ENCODE measurements around the gene KANK3. TPM values are rescaled to one million over a fixed set of nuclear protein-coding genes. Genes with fewer than 3 reads are reported as not detected.
A peak's percentile ranks its signal among the peaks of the same experiment; 100 is the strongest.
"Not testable (repeated sequence)": the region's sequence is repeated elsewhere in the genome, so short reads cannot be mapped to it uniquely, and the experiment has no call there.

Gene KANK3
- polyA plus RNA-seq, 3 donors: 0.15 TPM; not detected in 2

- Mint-ChIP-seq H3K9me3 (no peaks in the 10 kb centered on the region), H3K4me3 (peak overlapping the region; percentile 98 to 99), H3K36me3 (peaks cover 31 to 48% of the 10 kb centered on the region in 2 donors), H3K27me3 (ENCODE audit: low read depth in 3 of 3) (peaks cover 0 to 2% (median 0%) of the 10 kb centered on the region in 3 donors), H3K4me1 (peaks cover 28% of the 10 kb centered on the region), H3K27ac (peak overlapping the region in 5 of 7 donors; percentile 97 to 99 (median 98))
- H3K36me3 ChIP-seq (replicated peaks in 1 of 2; ENCODE audit: control insufficient read depth in 1 of 2, insufficient read depth in 2 of 2, low read length in 2 of 2): peaks cover 21 to 43% of the 10 kb centered on the region in 2 donors
- H3K4me3 ChIP-seq (replicated peaks in 1 of 3; ENCODE audit: low read depth in 2 of 3, low read length in 3 of 3): peak overlapping the region in 1 of 3 experiments; percentile 90
- peak overlapping the region; percentile 88 for H2AFZ ChIP-seq (ENCODE audit: insufficient read depth, low read depth, low read length, poor library complexity, severe bottlenecking)
- peaks cover 31% of the 10 kb centered on the region for H3K79me2 ChIP-seq (ENCODE audit: insufficient read depth, low read length)
- peaks cover 26% of the 10 kb centered on the region for H4K20me1 ChIP-seq (ENCODE audit: insufficient read depth, low read length)
- H3K27ac ChIP-seq (ENCODE audit: low read depth in 1 of 2, low read length in 2 of 2): peak overlapping the region in 1 of 2 donors; percentile 97
- 80% methylated on average over 1 of the region's 19 CpGs for WGBS (ENCODE audit: insufficient coverage)
- H3K4me2 ChIP-seq (replicated peaks; ENCODE audit: extremely low read depth, low read length, poor library complexity, severe bottlenecking): peak overlapping the region; percentile 94
- no peaks in the 10 kb centered on the region for H3K9me3 ChIP-seq (replicated peaks in 1 of 2; ENCODE audit: control insufficient read depth in 1 of 2, insufficient read depth in 1 of 2, low read length in 2 of 2)
- TF ChIP-seq, protein P1, sequence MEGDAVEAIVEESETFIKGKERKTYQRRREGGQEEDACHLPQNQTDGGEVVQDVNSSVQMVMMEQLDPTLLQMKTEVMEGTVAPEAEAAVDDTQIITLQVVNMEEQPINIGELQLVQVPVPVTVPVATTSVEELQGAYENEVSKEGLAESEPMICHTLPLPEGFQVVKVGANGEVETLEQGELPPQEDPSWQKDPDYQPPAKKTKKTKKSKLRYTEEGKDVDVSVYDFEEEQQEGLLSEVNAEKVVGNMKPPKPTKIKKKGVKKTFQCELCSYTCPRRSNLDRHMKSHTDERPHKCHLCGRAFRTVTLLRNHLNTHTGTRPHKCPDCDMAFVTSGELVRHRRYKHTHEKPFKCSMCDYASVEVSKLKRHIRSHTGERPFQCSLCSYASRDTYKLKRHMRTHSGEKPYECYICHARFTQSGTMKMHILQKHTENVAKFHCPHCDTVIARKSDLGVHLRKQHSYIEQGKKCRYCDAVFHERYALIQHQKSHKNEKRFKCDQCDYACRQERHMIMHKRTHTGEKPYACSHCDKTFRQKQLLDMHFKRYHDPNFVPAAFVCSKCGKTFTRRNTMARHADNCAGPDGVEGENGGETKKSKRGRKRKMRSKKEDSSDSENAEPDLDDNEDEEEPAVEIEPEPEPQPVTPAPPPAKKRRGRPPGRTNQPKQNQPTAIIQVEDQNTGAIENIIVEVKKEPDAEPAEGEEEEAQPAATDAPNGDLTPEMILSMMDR (IDR thresholded peaks at IDR 0.05): no peak
- no peaks in the 10 kb centered on the region for H3K27me3 ChIP-seq (ENCODE audit: control insufficient read depth in 2 of 2, insufficient read depth in 2 of 2, low read length in 2 of 2)
- intact Hi-C loops (cut with micrococcal nuclease): loop anchor here in 1 of 2 donors (2.0 to 5.0 kb wide), 2 partner anchors 53 to 71 kb away; partner anchors contain the start of gene RAB11B
- H3K9ac ChIP-seq (ENCODE audit: insufficient read depth, low read length, poor library complexity, severe bottlenecking): peak overlapping the region; percentile 97
- no peak for DNase-seq
- peaks cover 20 to 26% of the 10 kb centered on the region in 2 donors for H3K4me1 ChIP-seq (ENCODE audit: control insufficient read depth in 1 of 2, insufficient read depth in 2 of 2, low read length in 2 of 2)
Observed at GRCh38 chr19:8319807-8320520, 23.1 kb downstream of the KANK3 start.

DNA sequence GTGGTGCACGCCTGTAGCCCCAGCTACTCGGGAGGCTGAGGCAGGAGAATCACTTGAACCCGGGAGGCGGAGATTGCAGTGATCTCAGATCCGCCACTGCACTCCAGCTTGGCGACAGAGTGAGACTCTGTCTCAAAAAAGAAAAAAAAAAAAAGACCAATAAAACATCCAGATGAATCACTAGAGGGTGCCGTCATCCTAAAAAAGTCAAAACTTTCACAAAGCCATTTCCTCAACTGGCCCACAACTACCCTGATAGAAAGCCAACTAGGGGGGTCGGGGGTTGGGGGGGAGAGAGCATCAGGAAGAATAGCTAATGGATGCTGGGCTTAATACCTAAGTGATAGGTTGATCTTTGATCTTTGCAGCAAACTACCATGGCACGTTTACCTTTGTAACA lies 24.2 kb downstream of the KANK3 start:
- H3K36me3 ChIP-seq (replicated peaks in 1 of 2; ENCODE audit: control insufficient read depth in 1 of 2, insufficient read depth in 2 of 2, low read length in 2 of 2): peaks cover 29 to 52% of the 10 kb centered on the region in 2 donors
- intact Hi-C loops (cut with micrococcal nuclease); H3K9me3 Mint-ChIP-seq; H3K27me3 Mint-ChIP-seq (ENCODE audit: low read depth in 3 of 3); H3K27me3 ChIP-seq (ENCODE audit: control insufficient read depth in 2 of 2, insufficient read depth in 2 of 2, low read length in 2 of 2); H2AFZ ChIP-seq (ENCODE audit: insufficient read depth, low read depth, low read length, poor library complexity, severe bottlenecking); H3K4me3 Mint-ChIP-seq; H3K27ac ChIP-seq (ENCODE audit: low read depth in 1 of 2, low read length in 2 of 2); H3K4me3 ChIP-seq (replicated peaks in 1 of 3; ENCODE audit: low read depth in 2 of 3, low read length in 3 of 3); H3K4me2 ChIP-seq (replicated peaks; ENCODE audit: extremely low read depth, low read length, poor library complexity, severe bottlenecking); DNase-seq; H3K9ac ChIP-seq (ENCODE audit: insufficient read depth, low read length, poor library complexity, severe bottlenecking); H3K9me3 ChIP-seq (replicated peaks in 1 of 2; ENCODE audit: control insufficient read depth in 1 of 2, insufficient read depth in 1 of 2, low read length in 2 of 2): not testable (repeated sequence)
- H3K4me1 Mint-ChIP-seq: peaks cover 28% of the 10 kb centered on the region
- peaks cover 38 to 57% of the 10 kb centered on the region in 2 donors for H3K36me3 Mint-ChIP-seq
- H3K4me1 ChIP-seq (ENCODE audit: control insufficient read depth in 1 of 2, insufficient read depth in 2 of 2, low read length in 2 of 2): peaks cover 20 to 26% of the 10 kb centered on the region in 2 donors
- H3K79me2 ChIP-seq (ENCODE audit: insufficient read depth, low read length): peaks cover 31% of the 10 kb centered on the region
- WGBS (ENCODE audit: insufficient coverage): 98% methylated on average over 6 of the region's 9 CpGs
- peaks cover 19% of the 10 kb centered on the region for H4K20me1 ChIP-seq (ENCODE audit: insufficient read depth, low read length)
- H3K27ac Mint-ChIP-seq: peak overlapping the region in 1 of 7 donors; percentile 57

Data from CD14-positive monocyte (primary cell).